Upper lobe of right lung (tissue), 1 donor: ENCODE measurements around the gene ARL4C. TPM values are rescaled to one million over a fixed set of nuclear protein-coding genes. Genes with fewer than 3 reads are reported as not detected.

Source experiments
- ATAC-seq: fragments of 200-7000 bp; cut with Tn5 transposase; one replicate; pipeline ENCODE4 v1.9.1; 2020; ENCODE audit warnings: mild to moderate bottlenecking, moderate library complexity
- DNase-seq: peaks from one replicate; pipeline ENCODE4 v3.0.0-alpha.2; 2020
- H3K27ac ChIP-seq: fragments of 200-600 bp; one replicate; pipeline ENCODE4 v1.8.0; 2022
- H3K27me3 ChIP-seq: fragments of 200-600 bp; one replicate; pipeline ENCODE4 v1.8.0; 2022; ENCODE audit warnings: mild to moderate bottlenecking
- H3K36me3 ChIP-seq: fragments of 200-600 bp; one replicate; pipeline ENCODE4 v1.8.0; 2022
- H3K4me1 ChIP-seq: fragments of 200-600 bp; one replicate; pipeline ENCODE4 v1.8.0; 2022
- H3K4me3 ChIP-seq: fragments of 200-600 bp; one replicate; pipeline ENCODE4 v1.8.0; 2022; ENCODE audit warnings: mild to moderate bottlenecking
- H3K9me3 ChIP-seq: fragments of 200-600 bp; one replicate; pipeline ENCODE4 v1.8.0; 2022
- intact Hi-C: fragments of 100-400 bp; cut with DNase I; formaldehyde crosslinking; loops from one replicate; pipeline ENCODE4 v1.11.0; 2022
- long read RNA-seq: library from polyadenylated mRNA; unstranded; transcript quantifications from one replicate; pipeline ENCODE4 v2.0.0, GENCODE V29; 2021
- total RNA-seq: library from RNA; stranded (reverse); fragmentation: NEBNext Ultra II Directional; extraction: Animal tissue kit (Norgen Biotek cat#: 25700); gene quantifications from one replicate; pipeline ENCODE4 v1.2.1, GENCODE V29; 2021
- TF ChIP-seq, protein P1 (sequence below): fragments of 200-600 bp; IDR thresholded peaks from one replicate; pipeline ENCODE4 v1.8.0; 2022; ENCODE audit warnings: antibody characterized with exemption
- donor health status: DM: no; HTN: yes; CAD: no; lungs with severe emphysema.

Gene ARL4C, protein sequence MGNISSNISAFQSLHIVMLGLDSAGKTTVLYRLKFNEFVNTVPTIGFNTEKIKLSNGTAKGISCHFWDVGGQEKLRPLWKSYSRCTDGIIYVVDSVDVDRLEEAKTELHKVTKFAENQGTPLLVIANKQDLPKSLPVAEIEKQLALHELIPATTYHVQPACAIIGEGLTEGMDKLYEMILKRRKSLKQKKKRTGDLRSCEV
- 21.2 TPM for total RNA-seq
- long read RNA-seq, full-length matches to known transcripts: 109 of 113 reads
- long read RNA-seq, partial matches to known transcripts: 1 of 113 reads
- long read RNA-seq, other reads (novel, unspliced or antisense): 3 of 113 reads

DNA sequence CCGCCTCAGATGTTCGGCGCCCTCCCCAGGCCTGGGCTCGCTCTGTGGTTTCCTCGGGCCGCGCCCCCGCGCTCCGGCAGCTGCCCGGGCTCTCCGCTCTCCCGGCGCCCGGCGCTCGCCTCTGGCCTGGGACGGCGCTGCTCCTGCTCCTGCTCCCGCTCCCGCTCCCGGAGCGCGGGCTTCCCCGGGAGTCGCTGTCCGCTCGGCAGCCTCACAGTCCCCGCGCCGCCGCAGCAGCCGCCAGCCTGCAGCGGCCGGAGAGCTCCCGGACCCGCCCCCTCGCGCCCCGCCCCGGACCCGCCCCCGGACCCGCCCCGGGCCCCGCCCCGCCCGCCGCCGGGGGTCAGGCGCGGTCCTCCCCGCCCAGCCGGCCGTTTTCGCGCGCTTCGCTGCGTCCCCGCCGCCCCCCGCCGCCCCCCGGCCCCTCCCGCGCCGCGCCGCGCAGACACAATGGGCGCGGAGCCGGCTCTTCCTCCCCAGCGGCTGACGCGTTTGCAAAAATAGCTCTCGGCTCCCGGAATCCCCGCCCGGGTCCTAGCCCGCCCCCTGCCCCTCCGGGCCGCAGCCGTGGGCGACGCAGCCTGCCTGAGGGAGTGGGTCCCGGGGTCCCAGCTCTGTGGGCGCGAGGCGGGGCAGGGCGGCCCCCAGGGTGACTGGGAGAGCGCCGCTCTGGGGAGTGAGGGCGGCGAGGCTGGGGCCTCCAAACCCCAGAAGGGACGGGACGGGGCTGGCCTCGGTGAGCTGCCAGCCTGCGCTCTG, at the start of gene ARL4C:
Gene ARL4C, minus strand, starts transcription at position 247 of the 759 bp plus-strand sequence. CDS start 495 bp downstream, outside the sequence.
- TF ChIP-seq, protein P1, sequence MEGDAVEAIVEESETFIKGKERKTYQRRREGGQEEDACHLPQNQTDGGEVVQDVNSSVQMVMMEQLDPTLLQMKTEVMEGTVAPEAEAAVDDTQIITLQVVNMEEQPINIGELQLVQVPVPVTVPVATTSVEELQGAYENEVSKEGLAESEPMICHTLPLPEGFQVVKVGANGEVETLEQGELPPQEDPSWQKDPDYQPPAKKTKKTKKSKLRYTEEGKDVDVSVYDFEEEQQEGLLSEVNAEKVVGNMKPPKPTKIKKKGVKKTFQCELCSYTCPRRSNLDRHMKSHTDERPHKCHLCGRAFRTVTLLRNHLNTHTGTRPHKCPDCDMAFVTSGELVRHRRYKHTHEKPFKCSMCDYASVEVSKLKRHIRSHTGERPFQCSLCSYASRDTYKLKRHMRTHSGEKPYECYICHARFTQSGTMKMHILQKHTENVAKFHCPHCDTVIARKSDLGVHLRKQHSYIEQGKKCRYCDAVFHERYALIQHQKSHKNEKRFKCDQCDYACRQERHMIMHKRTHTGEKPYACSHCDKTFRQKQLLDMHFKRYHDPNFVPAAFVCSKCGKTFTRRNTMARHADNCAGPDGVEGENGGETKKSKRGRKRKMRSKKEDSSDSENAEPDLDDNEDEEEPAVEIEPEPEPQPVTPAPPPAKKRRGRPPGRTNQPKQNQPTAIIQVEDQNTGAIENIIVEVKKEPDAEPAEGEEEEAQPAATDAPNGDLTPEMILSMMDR: no peak
- intact Hi-C loops: loop anchor here (10.0 kb wide), 1 partner anchor 212 kb away; no protein-coding TSS in a partner anchor
- Histone ChIP-seq H3K36me3 (no peaks in the 10 kb centered on the region), H3K27me3 (no peaks in the 10 kb centered on the region), H3K27ac (peak within 1 kb of the TSS; percentile 78), H3K9me3 (no peaks in the 10 kb centered on the region), H3K4me3 (peak within 1 kb of the TSS; percentile 75), H3K4me1 (peaks cover 27% of the 10 kb centered on the region)
- peak; percentile 82 for DNase-seq
- ATAC-seq: peak; percentile 87

DNA sequence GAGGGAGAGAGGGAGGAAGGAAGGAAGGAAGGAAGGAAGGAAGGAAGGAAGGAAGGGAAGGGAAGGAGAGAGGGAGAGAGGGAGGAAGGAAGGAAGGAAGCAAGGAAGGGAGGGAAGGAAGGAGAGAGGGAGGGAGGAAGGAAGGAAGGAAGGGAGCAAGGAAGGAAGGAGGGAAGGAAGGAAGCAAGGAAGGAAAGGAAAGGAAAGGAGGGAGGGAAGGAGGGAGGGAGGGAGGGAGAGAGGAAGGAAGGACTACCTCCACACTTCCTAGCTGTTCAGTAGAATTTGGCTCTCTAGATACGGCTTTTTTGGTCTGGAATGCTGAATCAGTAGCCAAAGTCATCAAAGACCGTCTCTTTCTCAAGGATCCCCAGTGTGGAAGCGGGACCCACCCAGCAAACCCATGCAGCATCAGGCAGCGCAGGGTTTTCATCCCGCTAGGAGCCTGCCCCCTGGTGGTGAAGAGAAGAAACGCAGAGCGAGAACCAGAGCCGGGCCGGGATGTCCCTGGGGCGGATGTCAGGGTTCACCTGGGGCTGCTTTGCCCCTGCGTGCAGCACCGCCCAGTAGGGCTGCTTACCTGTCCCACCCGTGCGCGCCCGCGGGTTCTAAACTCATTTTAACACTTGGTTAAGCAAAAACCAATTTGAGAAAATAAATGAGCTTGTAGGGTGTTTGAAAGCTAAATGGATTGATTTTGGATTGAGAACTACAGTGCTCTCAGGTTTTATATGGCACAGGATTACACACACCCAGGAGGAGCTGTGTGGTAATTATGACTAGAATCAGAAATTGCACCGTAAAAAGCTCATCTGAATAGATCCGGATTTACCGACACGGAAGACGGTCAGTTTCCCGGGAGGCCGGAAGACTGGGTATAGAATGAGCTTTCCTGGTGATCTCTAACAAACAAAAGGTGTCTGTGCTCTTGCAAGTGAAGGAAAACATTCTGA, 48.1 kb upstream of the ARL4C start:
- DNase-seq (peak; percentile 77), ATAC-seq (peak; percentile 85)
- Histone ChIP-seq H3K27me3 (peaks cover 4% of the 10 kb centered on the region), H3K9me3 (no peaks in the 10 kb centered on the region), H3K4me1 (no peaks in the 10 kb centered on the region), H3K4me3 (no peak overlapping the region), H3K27ac (no peak overlapping the region), H3K36me3 (no peaks in the 10 kb centered on the region)
- TF ChIP-seq, protein P1: peak; percentile 92
- intact Hi-C loops: no loop called here

DNA sequence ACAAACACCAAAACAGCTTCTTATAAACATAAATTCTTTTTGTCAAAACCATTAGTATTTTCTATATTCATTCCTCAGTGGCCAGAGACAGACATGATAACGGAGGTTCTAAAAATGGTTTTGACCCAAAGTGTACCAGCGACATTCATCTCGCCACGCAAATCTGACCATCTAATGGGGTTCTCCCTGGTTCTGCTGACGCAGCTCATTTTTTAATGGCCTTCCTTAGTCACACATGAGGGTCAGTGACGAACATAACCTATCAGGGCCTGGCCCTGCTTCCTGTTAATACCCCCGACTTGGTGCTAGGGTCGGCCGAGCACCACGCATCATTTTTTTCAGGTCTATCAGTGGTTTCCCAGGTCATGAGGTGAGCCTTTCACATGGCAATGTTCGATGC, 45.9 kb upstream of the ARL4C start:
- Histone ChIP-seq H3K4me3 (no peak overlapping the region), H3K9me3 (no peaks in the 10 kb centered on the region), H3K27me3 (peaks cover under 1% of the 10 kb centered on the region), H3K36me3 (no peaks in the 10 kb centered on the region), H3K4me1 (no peaks in the 10 kb centered on the region), H3K27ac (no peak overlapping the region)
- intact Hi-C loops: no loop called here
- ATAC-seq: no peak
- TF ChIP-seq, protein P1: no peak
- no peak for DNase-seq

DNA sequence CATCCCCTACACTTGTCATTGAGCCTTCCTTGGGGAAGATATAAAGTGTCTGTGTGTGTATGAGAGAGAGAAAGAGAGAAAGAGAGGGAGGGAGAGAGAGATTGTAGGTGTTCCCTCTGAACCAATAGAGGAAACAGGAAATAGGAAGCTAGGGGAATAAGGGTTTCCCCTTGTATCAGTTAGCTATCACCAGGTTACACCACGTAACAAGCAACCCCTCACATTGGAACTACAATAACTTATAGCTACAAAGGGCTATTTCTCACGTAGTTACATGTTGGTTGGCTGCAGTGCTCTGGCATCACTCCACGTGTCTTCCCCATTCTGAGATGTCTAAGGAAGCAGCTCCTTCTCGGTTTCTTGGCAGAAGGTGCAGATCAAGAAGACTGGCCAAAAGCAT, 41.0 kb upstream of the ARL4C start:
- H3K9me3 ChIP-seq: no peaks in the 10 kb centered on the region
- intact Hi-C loops: no loop called here

More for the DNA sequence above, 41.0 kb upstream of the ARL4C start:
- H3K27ac ChIP-seq: no peak overlapping the region
- no peaks in the 10 kb centered on the region for H3K4me1 ChIP-seq
- DNase-seq: no peak
- H3K4me3 ChIP-seq: no peak overlapping the region
- no peaks in the 10 kb centered on the region for H3K36me3 ChIP-seq
- TF ChIP-seq, protein P1: no peak
- no peaks in the 10 kb centered on the region for H3K27me3 ChIP-seq
- ATAC-seq: no peak
